Esophagus muscularis mucosa (tissue), 4 donors: ENCODE data around the gene TSTD2. TPM values are rescaled to one million over a fixed set of nuclear protein-coding genes. Genes with fewer than 3 reads are reported as not detected.
A peak's percentile ranks its signal among the peaks of the same experiment; 100 is the strongest.

ENCODE experiments used
- DNase-seq: peaks from one replicate; pipeline ENCODE4 v3.0.0-alpha.2; 2017; ENCODE audit errors: extremely low spot score
- H3K27ac ChIP-seq, 4 donors: fragments of 200-600 bp; sonication (generic); replicated peaks in 1 of 4; 1 replicate in 3 of 4; 2 replicates in 1 of 4; pipeline ENCODE4 v1.5.1; 2016 to 2019; ENCODE audit warnings: mild to moderate bottlenecking in 1 of 4
- H3K27me3 ChIP-seq, 4 donors: fragments of 200-600 bp; sonication (generic); one replicate each; pipeline versions ENCODE4 v1.5.1 to v1.6.0; 2016 to 2019
- H3K36me3 ChIP-seq, 4 donors: fragments of 200-600 bp; sonication (generic); one replicate each; pipeline ENCODE4 v1.5.1; 2016 to 2019
- H3K4me1 ChIP-seq, 4 donors: fragments of 200-600 bp; sonication (generic); one replicate each; pipeline ENCODE4 v1.5.1; 2016 to 2019
- H3K4me3 ChIP-seq, 4 donors: fragments of 200-600 bp; sonication (generic); 1 replicate in 2 of 4; 2 replicates in 2 of 4; pipeline ENCODE4 v1.5.1; 2016 to 2019; ENCODE audit warnings: mild to moderate bottlenecking in 4 of 4, moderate library complexity in 1 of 4
- H3K9me3 ChIP-seq, 4 donors: fragments of 200-600 bp; sonication (generic); 1 replicate in 3 of 4; 2 replicates in 1 of 4; pipeline ENCODE4 v1.5.1; 2016 to 2019
- CTCF ChIP-seq, 3 experiments: fragments of 200-600 bp in 2 of 3; fragments of 450-650 bp in 1 of 3; sonication (generic) in 2 of 3; IDR thresholded peaks; one replicate each; pipeline ENCODE4 v1.5.1; 2017 to 2019; ENCODE audit warnings: antibody characterized with exemption in 3 of 3, mild to moderate bottlenecking in 2 of 3, moderate library complexity in 1 of 3
- EP300 ChIP-seq: sonication (generic); formaldehyde crosslinking; IDR thresholded peaks from one replicate; pipeline ENCODE4 v1.6.1; 2017; ENCODE audit warnings: antibody characterized with exemption
- POLR2A ChIP-seq: fragments of 450-650 bp; IDR thresholded peaks from one replicate; pipeline ENCODE4 v1.6.1; 2017; ENCODE audit warnings: antibody characterized with exemption, moderate library complexity, mild to moderate bottlenecking, low read depth
- POLR2AphosphoS5 ChIP-seq, 2 donors: sonication (generic); formaldehyde crosslinking; IDR thresholded peaks; one replicate each; pipeline ENCODE4 v1.6.1; 2017; ENCODE audit warnings: antibody characterized with exemption in 2 of 2
- WGBS: methylation state at CpG from one replicate; pipeline ENCODE4 v1.1.5; 2018; 5-methylcytosine and 5-hydroxymethylcytosine counted together
- intact Hi-C: fragments of 100-400 bp; cut with DNase I; formaldehyde crosslinking; loops from one replicate; pipeline ENCODE4 v1.15.1; 2023
- total RNA-seq, 4 donors: library from RNA; depleted of rRNA; stranded (reverse); fragments of >200 nt; gene quantifications; one replicate each; pipeline versions ENCODE4 v1.1.0 to v1.2.1, GENCODE V29; 2016

The TSTD2 gene
- total RNA-seq, 4 donors from 2014 or later, result 22.9 to 25.3 (median 23.5) TPM

- peak overlapping the region in 2 of 4 donors; percentile 12 to 18 for H3K27ac ChIP-seq
- peaks cover 25 to 43% (median 34%) of the 10 kb centered on the region in 4 donors for H3K4me1 ChIP-seq
- intact Hi-C loops, result no loop called here
- TF ChIP-seq POLR2AphosphoS5 (IDR thresholded peaks at IDR 0.05) (no peak), EP300 (no peak), CTCF (IDR thresholded peaks at IDR 0.05) (no peak)
- H3K4me3 ChIP-seq, result no peak overlapping the region
- no peaks in the 10 kb centered on the region for H3K27me3 ChIP-seq
- H3K9me3 ChIP-seq, result no peaks in the 10 kb centered on the region
- WGBS, result 95% methylated on average over 8 of the region's 8 CpGs
- no peak for DNase-seq
- peaks cover 22 to 72% (median 68%) of the 10 kb centered on the region in 4 donors for H3K36me3 ChIP-seq
Measured at GRCh38 chr9:97600531-97601227, 32.5 kb downstream of the TSTD2 start.

- TF ChIP-seq POLR2AphosphoS5 (IDR thresholded peaks at IDR 0.05), result no peak
- TF ChIP-seq EP300, result no peak
- H3K27ac ChIP-seq, result peak overlapping the region in 3 of 4 donors; percentile 6 to 73 (median 69)
- peaks cover 22 to 59% (median 56%) of the 10 kb centered on the region in 4 donors for H3K36me3 ChIP-seq
- H3K4me3 ChIP-seq, result no peak overlapping the region
- no peaks in the 10 kb centered on the region for H3K27me3 ChIP-seq
- peaks cover 29 to 54% (median 42%) of the 10 kb centered on the region in 4 donors for H3K4me1 ChIP-seq
- no peak for DNase-seq
- WGBS, result 78% methylated on average over 7 of the region's 7 CpGs
- intact Hi-C loops, result loop anchor here (2.0 to 5.0 kb wide), 2 partner anchors 97 to 132 kb away; no protein-coding TSS in a partner anchor
- H3K9me3 ChIP-seq, result no peaks in the 10 kb centered on the region
Measured at GRCh38 chr9:97599314-97599846, 33.8 kb downstream of the TSTD2 start.

GRCh38 chr9:97598461-97599288 lies 34.5 kb downstream of the TSTD2 start:
- H3K9me3 ChIP-seq, result no peaks in the 10 kb centered on the region
- WGBS, result 24% methylated on average over 11 of the region's 11 CpGs
- intact Hi-C loops, result loop anchor here (2.0 to 5.0 kb wide), 2 partner anchors 96 to 131 kb away; no protein-coding TSS in a partner anchor
- H3K27me3 ChIP-seq, result no peaks in the 10 kb centered on the region
- peaks cover 36 to 61% (median 49%) of the 10 kb centered on the region in 4 donors for H3K4me1 ChIP-seq
- TF ChIP-seq POLR2AphosphoS5 (IDR thresholded peaks at IDR 0.05) (peak; percentile 44 to 45), POLR2A (no peak), CTCF (IDR thresholded peaks at IDR 0.05) (peak; percentile 81 to 87 (median 83))
- H3K36me3 ChIP-seq, result peaks cover 22 to 56% (median 50%) of the 10 kb centered on the region in 4 donors
- peak; percentile 95 for DNase-seq
- no peak overlapping the region for H3K4me3 ChIP-seq
- H3K27ac ChIP-seq, result peak overlapping the region; percentile 69 to 74 (median 72)

- H3K27me3 ChIP-seq, result no peaks in the 10 kb centered on the region
- TF ChIP-seq POLR2A, result no peak
- no peak for TF ChIP-seq CTCF (IDR thresholded peaks at IDR 0.05)
- H3K27ac ChIP-seq, result peak overlapping the region; percentile 69 to 74 (median 72)
- H3K4me1 ChIP-seq, result peaks cover 38 to 60% (median 54%) of the 10 kb centered on the region in 4 donors
- no peaks in the 10 kb centered on the region for H3K9me3 ChIP-seq
- intact Hi-C loops, result loop anchor here (5.0 kb wide), 1 partner anchor 130 kb away; no protein-coding TSS in a partner anchor
- H3K4me3 ChIP-seq, result no peak overlapping the region
- peaks cover 16 to 53% (median 43%) of the 10 kb centered on the region in 4 donors for H3K36me3 ChIP-seq
- no peak for DNase-seq
- 40% methylated on average over 4 of the region's 4 CpGs for WGBS
Measured at GRCh38 chr9:97596906-97597305, 36.3 kb downstream of the TSTD2 start.
